A549 (cell line): Measurements from ENCODE around the gene DNAJC10. TPM values are rescaled to one million over a fixed set of nuclear protein-coding genes. Genes with fewer than 3 reads are reported as not detected.

Experiments
- ATAC-seq, 2 experiments: fragments of 200-7000 bp in 1 of 2; fragments of >200 bp in 1 of 2; cut with Nextera tagmentation in 1 of 2; cut with Tn5 transposase in 1 of 2; 3 replicates each; pipeline versions ENCODE4 v1.8.0 to v1.9.1; 2018 to 2020; ENCODE audit warnings: mild to moderate bottlenecking in 1 of 2, moderate library complexity in 1 of 2
- CTCF ChIA-PET: fragments of 300-600 bp; sonication (Branson Sonifier 250); formaldehyde crosslinking; extraction: SDS; loops from one replicate; lab custom pipeline; 2021; ENCODE audit warnings: antibody characterized with exemption, inconsistent platforms; lab: Yijun Ruan, JAX
- POLR2A ChIA-PET: fragments of 350-600 bp; formaldehyde crosslinking; extraction: SDS; loops from one replicate; lab custom pipeline; 2021; ENCODE audit warnings: antibody characterized with exemption, inconsistent platforms; lab: Yijun Ruan, JAX
- DNase-seq, 2 experiments: peaks; one replicate each; pipeline versions ENCODE4 v3.0.0 to v3.0.0-alpha.2; 2011 to 2016; ENCODE audit warnings: low read depth in 1 of 2, low spot score in 1 of 2
- FAIRE-seq: peaks from 2 replicates; lab custom pipeline; 2011; peaks lifted over from hg19 to GRCh38; lab: Jason Lieb, UNC
- H3K27ac ChIP-seq, 2 experiments: fragments of >200 bp; sonication (Bioruptor Twin); formaldehyde crosslinking; 3 replicates each; pipeline ENCODE4 v1.5.1; 2016 to 2017
- H3K4me1 ChIP-seq: fragments of >200 bp; sonication (Bioruptor Twin); formaldehyde crosslinking; 3 replicates; pipeline ENCODE4 v1.6.1; 2016
- H3K4me2 ChIP-seq: fragments of >200 bp; sonication (Bioruptor Twin); formaldehyde crosslinking; 3 replicates; pipeline ENCODE4 v1.6.1; 2016
- H3K4me3 ChIP-seq: fragments of >200 bp; sonication (Bioruptor Twin); formaldehyde crosslinking; 3 replicates; pipeline ENCODE4 v1.5.1; 2016
- H3K9me3 ChIP-seq: fragments of >200 bp; sonication (Bioruptor Twin); formaldehyde crosslinking; 3 replicates; pipeline ENCODE4 v1.6.1; 2016
- BHLHE40 ChIP-seq: IDR thresholded peaks from 2 replicates; pipeline ENCODE4 v1.6.1; 2012; ENCODE audit warnings: low read depth, low read length, inconsistent platforms
- CBX2 ChIP-seq: fragments of 200-600 bp; sonication (generic); IDR thresholded peaks from 2 replicates; pipeline ENCODE4 v1.6.1; 2016; ENCODE audit warnings: low read depth, mild to moderate bottlenecking, borderline replicate concordance
- CBX8 ChIP-seq: fragments of 200-600 bp; sonication (generic); IDR thresholded peaks from 2 replicates; pipeline ENCODE4 v1.6.1; 2016
- CEBPB ChIP-seq, 2 experiments: fragments of >200 bp in 1 of 2; sonication (Bioruptor Twin) in 1 of 2; formaldehyde crosslinking in 1 of 2; IDR thresholded peaks; 2 replicates each; pipeline ENCODE4 v1.6.1; 2012 to 2016
- CHD4 ChIP-seq: fragments of 200-600 bp; sonication (generic); IDR thresholded peaks from 2 replicates; pipeline ENCODE4 v1.6.1; 2016; ENCODE audit warnings: antibody characterized with exemption, mild to moderate bottlenecking, borderline replicate concordance
- EHF ChIP-seq: fragments of 250-450 bp; sonication (Bioruptor Pico); IDR thresholded peaks from 2 replicates; pipeline ENCODE4 v1.5.0; 2020; ENCODE audit warnings: mild to moderate bottlenecking
- ELK1 ChIP-seq: fragments of 150-350 bp; IDR thresholded peaks from 2 replicates; pipeline ENCODE4 v1.6.1; 2014; ENCODE audit warnings: low read depth, mild to moderate bottlenecking, low read length
- EP300 ChIP-seq, 2 experiments: fragments of >200 bp; sonication (Bioruptor Twin); formaldehyde crosslinking; IDR thresholded peaks; 2 replicates in 1 of 2; 3 replicates in 1 of 2; pipeline ENCODE4 v1.6.1; 2016 to 2017
- ESRRA ChIP-seq: fragments of 150-350 bp; IDR thresholded peaks from 2 replicates; pipeline ENCODE4 v1.6.1; 2014; ENCODE audit warnings: mild to moderate bottlenecking, low read length, borderline replicate concordance
- GATA3 ChIP-seq: IDR thresholded peaks from 2 replicates; pipeline ENCODE4 v1.6.1; 2012; ENCODE audit warnings: borderline replicate concordance
- HDAC2 ChIP-seq: fragments of 200-600 bp; sonication (generic); IDR thresholded peaks from 2 replicates; pipeline ENCODE4 v1.6.1; 2016
- HEYL ChIP-seq: fragments of 250-450 bp; sonication (Bioruptor Pico); IDR thresholded peaks from 2 replicates; pipeline ENCODE4 v1.8.0; 2021; ENCODE audit warnings: mild to moderate bottlenecking, moderate library complexity
- HOXA7 ChIP-seq: fragments of 250-450 bp; sonication (Bioruptor Pico); IDR thresholded peaks from 2 replicates; pipeline ENCODE4 v1.5.0; 2020; ENCODE audit warnings: mild to moderate bottlenecking, moderate library complexity
- HOXB13 ChIP-seq: fragments of 250-450 bp; sonication (Bioruptor Pico); IDR thresholded peaks from 2 replicates; pipeline ENCODE4 v1.5.0; 2020; ENCODE audit warnings: low read depth, mild to moderate bottlenecking, moderate library complexity
- JUN ChIP-seq, 2 experiments: fragments of >200 bp; sonication (Bioruptor Twin); formaldehyde crosslinking; IDR thresholded peaks; 2 replicates in 1 of 2; 3 replicates in 1 of 2; pipeline ENCODE4 v1.6.1; 2016 to 2017
- KDM1A ChIP-seq: fragments of 200-600 bp; sonication (generic); IDR thresholded peaks from 2 replicates; pipeline ENCODE4 v1.6.1; 2016; ENCODE audit warnings: low read depth, mild to moderate bottlenecking
- KDM5A ChIP-seq: fragments of 200-600 bp; sonication (generic); IDR thresholded peaks from 2 replicates; pipeline ENCODE4 v1.6.1; 2016; ENCODE audit warnings: antibody characterized with exemption, mild to moderate bottlenecking
- MAFK ChIP-seq: fragments of 450-650 bp; IDR thresholded peaks from 2 replicates; pipeline ENCODE4 v1.6.1; 2014; ENCODE audit not compliant: partially characterized antibody
- MAZ ChIP-seq: fragments of 150-350 bp; IDR thresholded peaks from 2 replicates; pipeline ENCODE4 v1.6.1; 2014; ENCODE audit warnings: antibody characterized with exemption, low read depth, low read length, borderline replicate concordance
- MYC ChIP-seq: IDR thresholded peaks from 2 replicates; pipeline ENCODE4 v1.6.1; 2012; ENCODE audit warnings: mild to moderate bottlenecking, inconsistent platforms, low read length, improper control_type of control experiment, borderline replicate concordance
- NFE2L2 ChIP-seq: fragments of 150-350 bp; conservative IDR thresholded peaks from 2 replicates; pipeline ENCODE4 v1.6.1; 2014; ENCODE audit warnings: low read length
- NPAS2 ChIP-seq: fragments of 250-450 bp; sonication (Bioruptor Pico); IDR thresholded peaks from 2 replicates; pipeline ENCODE4 v1.8.0; 2022; ENCODE audit warnings: mild to moderate bottlenecking, moderate library complexity, borderline replicate concordance
- NR3C1 ChIP-seq: fragments of >200 bp; sonication (Bioruptor Twin); formaldehyde crosslinking; IDR thresholded peaks from 3 replicates; pipeline ENCODE4 v1.6.1; 2017
- PBX3 ChIP-seq: IDR thresholded peaks from 2 replicates; pipeline ENCODE4 v1.6.1; 2012
- POLR2A ChIP-seq: IDR thresholded peaks from 2 replicates; pipeline ENCODE4 v1.6.1; 2012; ENCODE audit warnings: mild to moderate bottlenecking, low read length
- POLR2AphosphoS2 ChIP-seq: conservative IDR thresholded peaks from 2 replicates; pipeline ENCODE4 v1.6.1; 2012; ENCODE audit warnings: low read length, improper control_type of control experiment, inconsistent platforms
- RARB ChIP-seq: fragments of 250-450 bp; sonication (Bioruptor Pico); IDR thresholded peaks from 2 replicates; pipeline ENCODE4 v1.8.0; 2021; ENCODE audit warnings: mild to moderate bottlenecking, moderate library complexity
- RNF2 ChIP-seq: fragments of 200-600 bp; sonication (generic); IDR thresholded peaks from 2 replicates; pipeline ENCODE4 v1.6.1; 2016; ENCODE audit warnings: low read depth, mild to moderate bottlenecking, antibody characterized with exemption, moderate library complexity, borderline replicate concordance
- SREBF2 ChIP-seq: fragments of 450-650 bp; IDR thresholded peaks from 2 replicates; pipeline ENCODE4 v1.6.1; 2014; ENCODE audit warnings: mild to moderate bottlenecking, moderate library complexity
- TP53 ChIP-seq: fragments of 250-450 bp; sonication (Bioruptor Pico); IDR thresholded peaks from 2 replicates; pipeline ENCODE4 v1.5.0; 2021; ENCODE audit warnings: mild to moderate bottlenecking, moderate library complexity
- ZNF302 ChIP-seq: fragments of 250-450 bp; sonication (Bioruptor Pico); IDR thresholded peaks from 2 replicates; pipeline ENCODE4 v1.9.0; 2021; ENCODE audit warnings: inconsistent platforms, mild to moderate bottlenecking, moderate library complexity
- ZSCAN20 ChIP-seq: fragments of 250-450 bp; sonication (Bioruptor Pico); IDR thresholded peaks from 2 replicates; pipeline ENCODE4 v1.8.0; 2022; ENCODE audit warnings: mild to moderate bottlenecking, moderate library complexity
- WGBS: methylation state at CpG from one replicate; pipeline ENCODE4 v1.1.6; 2017; ENCODE audit errors: missing lambda C conversion rate; 5-methylcytosine and 5-hydroxymethylcytosine counted together
- polyA plus RNA-seq, 4 experiments: library from polyadenylated mRNA; depleted of rRNA in 3 of 4; stranded (reverse); fragments of >200 nt; fragmentation: RNase III in 1 of 4; extraction: RNeasy Plus Mini Kit Qiagen cat#74134 plus additional on column Dnase treatment in 1 of 4; gene quantifications; 2 replicates in 3 of 4; 3 replicates in 1 of 4; pipeline ENCODE4 v1.2.3, GENCODE V29; 2011 to 2017
- TF ChIP-seq, protein P1 (sequence below): IDR thresholded peaks from 2 replicates; pipeline ENCODE4 v1.6.1; 2012

DNAJC10 gene
- polyA plus RNA-seq, 2 of the 4 experiments (the other 2 are of a cell fraction) = 64.1 to 126 TPM

DNA sequence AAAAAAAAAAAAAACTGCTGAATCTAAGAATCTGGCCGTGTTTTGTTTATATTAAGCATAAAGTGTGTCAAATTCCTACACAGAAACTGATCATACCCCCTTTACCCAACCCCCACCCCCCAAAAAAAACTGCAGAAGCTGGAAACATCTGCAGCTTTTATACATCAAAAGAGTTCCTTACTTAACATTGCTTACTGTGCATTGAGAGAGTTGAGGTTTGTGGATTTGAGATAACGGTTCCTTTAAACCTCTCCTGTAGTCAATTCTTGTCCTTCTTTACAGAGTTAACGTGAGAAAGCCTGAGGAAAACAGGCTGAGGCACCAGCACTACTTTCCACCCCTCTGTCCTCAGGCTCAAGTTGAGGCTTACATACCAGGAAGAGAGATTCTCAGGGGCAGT lies 115.9 kb downstream of the DNAJC10 start:
- DNase-seq (no peak), ATAC-seq (no peak), FAIRE-seq (no peak)
- no peak for TF ChIP-seq RARB (CRISPR knock-in tag)
- no peak for TF ChIP-seq SREBF2
- TF ChIP-seq CBX2 = no peak
- TF ChIP-seq HOXA7 (CRISPR knock-in tag) = no peak
- TF ChIP-seq EHF (CRISPR knock-in tag) = no peak
- no peak for TF ChIP-seq ZNF302 (CRISPR knock-in tag)
- TF ChIP-seq EP300 (IDR thresholded peaks at IDR 0.05) = no peak
- no peak for TF ChIP-seq TP53
- no peak for TF ChIP-seq MYC
- TF ChIP-seq, protein P1, sequence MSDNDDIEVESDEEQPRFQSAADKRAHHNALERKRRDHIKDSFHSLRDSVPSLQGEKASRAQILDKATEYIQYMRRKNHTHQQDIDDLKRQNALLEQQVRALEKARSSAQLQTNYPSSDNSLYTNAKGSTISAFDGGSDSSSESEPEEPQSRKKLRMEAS = no peak
- TF ChIP-seq RNF2 = no peak
- TF ChIP-seq POLR2A = no peak
- TF ChIP-seq CBX8 = no peak
- CTCF ChIA-PET = no interaction called here
- no peaks in the 10 kb centered on the region for H3K9me3 ChIP-seq
- H3K27ac ChIP-seq = no peak overlapping the region
- H3K4me1 ChIP-seq = no peaks in the 10 kb centered on the region
- 25% methylated on average over 3 of the region's 3 CpGs for WGBS
- H3K4me3 ChIP-seq = no peak overlapping the region
- H3K4me2 ChIP-seq = no peak overlapping the region
- POLR2A ChIA-PET = no interaction called here

GRCh38 chr2:182833084-182833854 lies 117.2 kb downstream of the DNAJC10 start:
- POLR2A ChIA-PET = interaction anchor here (0.6 kb wide), 1 partner anchor 7 kb away, joined by 3 read pairs; no protein-coding TSS in a partner anchor

DNA sequence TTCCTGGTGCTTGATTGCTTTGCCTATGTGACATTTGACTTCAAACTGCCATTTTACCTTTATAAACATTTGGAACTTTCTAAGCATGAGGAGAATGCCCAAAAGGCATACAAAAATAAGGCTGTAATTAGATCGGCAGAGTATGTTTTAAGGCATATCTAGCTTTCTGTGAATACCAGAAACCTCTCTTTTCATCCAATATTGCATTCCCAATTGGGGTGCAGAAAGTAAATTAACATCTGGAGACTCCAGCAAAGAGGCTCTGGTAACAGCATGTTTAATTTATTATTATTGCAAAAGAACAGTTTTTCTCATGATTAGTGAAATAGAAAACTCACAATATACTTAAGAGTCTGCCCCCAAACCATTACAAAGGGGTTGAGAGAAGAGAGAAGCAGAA lies 118.2 kb downstream of the DNAJC10 start:
- Histone ChIP-seq H3K27ac (no peak overlapping the region), H3K4me1 (no peaks in the 10 kb centered on the region), H3K4me2 (no peak overlapping the region), H3K9me3 (no peaks in the 10 kb centered on the region), H3K4me3 (no peak overlapping the region)
- no peak for DNase-seq
- FAIRE-seq = no peak
- ATAC-seq = no peak
- WGBS = 57% methylated on average over 1 of the region's 1 CpG
- ChIA-PET CTCF (no interaction called here), POLR2A (interaction anchor here (0.6 kb wide), 1 partner anchor 8 kb away, joined by 3 read pairs; no protein-coding TSS in a partner anchor)
- TF ChIP-seq GATA3 (no peak), EHF (CRISPR knock-in tag) (no peak), JUN (IDR thresholded peaks at IDR 0.05) (no peak), CEBPB (IDR thresholded peaks at IDR 0.05) (no peak), NPAS2 (CRISPR knock-in tag) (no peak), HDAC2 (no peak), ZNF302 (CRISPR knock-in tag) (no peak), ESRRA (no peak), TP53 (no peak), ZSCAN20 (CRISPR knock-in tag) (no peak), POLR2A (no peak), ELK1 (no peak), CHD4 (no peak), CBX8 (no peak), BHLHE40 (no peak), HEYL (no peak), HOXB13 (CRISPR knock-in tag) (no peak), POLR2AphosphoS2 (no peak), PBX3 (no peak), KDM1A (no peak)

More at GRCh38 chr2:182833084-182833854, 117.2 kb downstream of the DNAJC10 start:
- FAIRE-seq = no peak
- TF ChIP-seq MAFK (peak; percentile 84), MAZ (no peak), HDAC2 (no peak), ZSCAN20 (CRISPR knock-in tag) (no peak), KDM5A (no peak), POLR2AphosphoS2 (no peak), NFE2L2 (no peak), NR3C1 (no peak)
- Histone ChIP-seq H3K27ac (no peak overlapping the region), H3K4me3 (no peak overlapping the region), H3K4me1 (no peaks in the 10 kb centered on the region), H3K9me3 (no peaks in the 10 kb centered on the region), H3K4me2 (no peak overlapping the region)
- DNase-seq = no peak
- ATAC-seq = no peak
- WGBS = 71% methylated on average over 9 of the region's 9 CpGs
- CTCF ChIA-PET = interaction anchor here (0.8 kb wide), 1 partner anchor 34 kb away, joined by 3 read pairs; no protein-coding TSS in a partner anchor
